CD4-positive, alpha-beta T cell treated with Interleukin-15 for 4 hours (primary cell): ENCODE data around the gene CBARP.

Experiments used
- DNase-seq: peaks from one replicate; pipeline ENCODE4 v3.0.0-alpha.2; 2020; ENCODE audit warnings: low spot score

The CBARP gene

GRCh38 chr19:1265615-1266128, 27.9 kb upstream of the CBARP start:
- DNase-seq = peak; percentile 42

- DNase-seq = no peak
Observed at GRCh38 chr19:1264801-1265614, 27.2 kb upstream of the CBARP start.

- no peak for DNase-seq
Observed at GRCh38 chr19:1263188-1263587, 25.4 kb upstream of the CBARP start.

- DNase-seq = no peak
Observed at GRCh38 chr19:1262623-1263123, 24.9 kb upstream of the CBARP start.

- no peak for DNase-seq
Observed at GRCh38 chr19:1261798-1262622, 24.2 kb upstream of the CBARP start.

- DNase-seq = no peak
Observed at GRCh38 chr19:1261538-1261797, 23.7 kb upstream of the CBARP start.

- peak; percentile 98 for DNase-seq
Observed at GRCh38 chr19:1260749-1261537, 23.1 kb upstream of the CBARP start.

- DNase-seq = peak; percentile 56
Observed at GRCh38 chr19:1259876-1260748, 22.3 kb upstream of the CBARP start.

- peak; percentile 72 for DNase-seq
Observed at GRCh38 chr19:1259206-1259875, 21.5 kb upstream of the CBARP start.

GRCh38 chr19:1258707-1259205, 21.0 kb upstream of the CBARP start:
- no peak for DNase-seq

GRCh38 chr19:1258163-1258492, 20.3 kb upstream of the CBARP start:
- DNase-seq = no peak

- DNase-seq = no peak
Observed at GRCh38 chr19:1257475-1258162, 19.8 kb upstream of the CBARP start.

GRCh38 chr19:1256646-1257474, 19.1 kb upstream of the CBARP start:
- DNase-seq = no peak

- DNase-seq = no peak
Observed at GRCh38 chr19:1255186-1256161, 17.7 kb upstream of the CBARP start.

GRCh38 chr19:1254530-1255185, 16.9 kb upstream of the CBARP start:
- DNase-seq = no peak

- DNase-seq = no peak
Observed at GRCh38 chr19:1254081-1254527, 16.3 kb upstream of the CBARP start.

- no peak for DNase-seq
Observed at GRCh38 chr19:1253514-1254080, 15.8 kb upstream of the CBARP start.
